ENCODE measurements around the gene RPAP3.

DNA sequence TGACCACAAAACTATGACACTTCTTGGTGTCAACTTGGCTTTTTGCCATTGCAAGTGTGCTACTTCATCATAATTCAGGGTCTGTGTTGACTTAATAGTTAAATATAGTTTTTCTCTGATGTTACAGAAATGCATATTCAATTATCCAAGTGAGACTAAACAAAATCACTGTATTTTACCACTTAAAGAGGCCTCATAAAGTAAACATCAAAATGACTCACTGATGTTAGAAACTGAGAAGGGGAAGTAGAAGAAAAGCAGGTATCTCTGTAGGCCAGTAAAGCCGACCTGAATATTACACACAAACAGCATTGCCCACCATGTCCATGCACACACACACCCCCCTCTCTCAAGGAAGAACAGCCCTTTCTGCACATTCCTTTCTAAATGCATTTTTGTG is 55.4 kb downstream of the RPAP3 start:
- TF ChIP-seq, protein P1, sequence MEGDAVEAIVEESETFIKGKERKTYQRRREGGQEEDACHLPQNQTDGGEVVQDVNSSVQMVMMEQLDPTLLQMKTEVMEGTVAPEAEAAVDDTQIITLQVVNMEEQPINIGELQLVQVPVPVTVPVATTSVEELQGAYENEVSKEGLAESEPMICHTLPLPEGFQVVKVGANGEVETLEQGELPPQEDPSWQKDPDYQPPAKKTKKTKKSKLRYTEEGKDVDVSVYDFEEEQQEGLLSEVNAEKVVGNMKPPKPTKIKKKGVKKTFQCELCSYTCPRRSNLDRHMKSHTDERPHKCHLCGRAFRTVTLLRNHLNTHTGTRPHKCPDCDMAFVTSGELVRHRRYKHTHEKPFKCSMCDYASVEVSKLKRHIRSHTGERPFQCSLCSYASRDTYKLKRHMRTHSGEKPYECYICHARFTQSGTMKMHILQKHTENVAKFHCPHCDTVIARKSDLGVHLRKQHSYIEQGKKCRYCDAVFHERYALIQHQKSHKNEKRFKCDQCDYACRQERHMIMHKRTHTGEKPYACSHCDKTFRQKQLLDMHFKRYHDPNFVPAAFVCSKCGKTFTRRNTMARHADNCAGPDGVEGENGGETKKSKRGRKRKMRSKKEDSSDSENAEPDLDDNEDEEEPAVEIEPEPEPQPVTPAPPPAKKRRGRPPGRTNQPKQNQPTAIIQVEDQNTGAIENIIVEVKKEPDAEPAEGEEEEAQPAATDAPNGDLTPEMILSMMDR (IDR thresholded peaks at IDR 0.05) = no peak
- TF ChIP-seq POLR2A (IDR thresholded peaks at IDR 0.05) (no peak), EP300 (IDR thresholded peaks at IDR 0.05) (no peak)

All from suprapubic skin (tissue), 3 donors.